ENCODE data around the gene TNNI2. TPM values are rescaled to one million over a fixed set of nuclear protein-coding genes. Genes with fewer than 3 reads are reported as not detected.
A peak's percentile ranks its signal among the peaks of the same experiment; 100 is the strongest.

TNNI2 gene
- polyA plus RNA-seq, 1 donor (not counting 4 experiments of a cell fraction or from before 2014, with no cell fraction given): 10.7 TPM

DNA sequence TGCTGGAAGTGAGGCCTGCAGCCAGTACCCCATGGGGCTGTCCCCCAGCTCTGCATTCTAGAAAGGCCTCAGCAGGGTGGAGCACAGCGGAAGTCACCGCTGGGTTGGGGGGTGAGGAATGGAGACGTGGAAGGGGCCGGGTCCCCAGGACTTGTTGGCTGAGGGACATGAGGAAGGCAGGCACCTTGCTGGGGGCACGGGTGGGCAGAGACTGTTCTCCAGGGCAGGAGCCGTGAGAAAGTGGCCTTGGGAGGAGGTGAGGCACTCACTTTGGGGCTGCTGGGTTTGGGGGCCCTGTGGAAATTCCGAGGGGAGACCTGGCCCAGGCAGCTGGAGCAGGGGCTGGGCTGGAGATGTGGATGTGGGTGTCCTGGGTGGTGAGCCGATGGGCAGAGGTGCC lies 5.0 kb downstream of the TNNI2 start:
- no peak for TF ChIP-seq EZH2 (IDR thresholded peaks at IDR 0.05; ENCODE audit: low read length)
- TF ChIP-seq, protein P1, sequence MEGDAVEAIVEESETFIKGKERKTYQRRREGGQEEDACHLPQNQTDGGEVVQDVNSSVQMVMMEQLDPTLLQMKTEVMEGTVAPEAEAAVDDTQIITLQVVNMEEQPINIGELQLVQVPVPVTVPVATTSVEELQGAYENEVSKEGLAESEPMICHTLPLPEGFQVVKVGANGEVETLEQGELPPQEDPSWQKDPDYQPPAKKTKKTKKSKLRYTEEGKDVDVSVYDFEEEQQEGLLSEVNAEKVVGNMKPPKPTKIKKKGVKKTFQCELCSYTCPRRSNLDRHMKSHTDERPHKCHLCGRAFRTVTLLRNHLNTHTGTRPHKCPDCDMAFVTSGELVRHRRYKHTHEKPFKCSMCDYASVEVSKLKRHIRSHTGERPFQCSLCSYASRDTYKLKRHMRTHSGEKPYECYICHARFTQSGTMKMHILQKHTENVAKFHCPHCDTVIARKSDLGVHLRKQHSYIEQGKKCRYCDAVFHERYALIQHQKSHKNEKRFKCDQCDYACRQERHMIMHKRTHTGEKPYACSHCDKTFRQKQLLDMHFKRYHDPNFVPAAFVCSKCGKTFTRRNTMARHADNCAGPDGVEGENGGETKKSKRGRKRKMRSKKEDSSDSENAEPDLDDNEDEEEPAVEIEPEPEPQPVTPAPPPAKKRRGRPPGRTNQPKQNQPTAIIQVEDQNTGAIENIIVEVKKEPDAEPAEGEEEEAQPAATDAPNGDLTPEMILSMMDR (optimal IDR thresholded peaks at IDR 0.05 in 1 of 3, IDR thresholded peaks at IDR 0.05 in 1 of 3, conservative IDR thresholded peaks at IDR 0.05 in 1 of 3; ENCODE audit: extremely low read depth in 1 of 3, insufficient read depth in 2 of 3, low read length in 3 of 3): no peak
- no peak overlapping the region for H3K4me3 ChIP-seq (ENCODE audit: control insufficient read depth in 2 of 3, extremely low read depth in 1 of 3, insufficient read depth in 2 of 3, low read depth in 1 of 3, low read length in 3 of 3)
- H4K20me1 ChIP-seq (ENCODE audit: control insufficient read depth, extremely low read depth, insufficient read depth, low read length): no peaks in the 10 kb centered on the region
- H3K9ac ChIP-seq (ENCODE audit: control insufficient read depth, extremely low read depth, insufficient read depth, low read length): peak overlapping the region; percentile 50
- peak overlapping the region; percentile 61 for H3K27ac ChIP-seq (ENCODE audit: control insufficient read depth, insufficient read depth, low read length)
- FAIRE-seq (no peak), DNase-seq (ENCODE audit: low read depth, low spot score) (no peak)
- no peaks in the 10 kb centered on the region for H3K79me2 ChIP-seq (ENCODE audit: control insufficient read depth, insufficient read depth, low read length)
- dilution Hi-C loops (cut with MboI; ENCODE audit: extremely low pct_ligation_motif_present, low sequenced_read_pairs): no loop called here
- H3K27me3 ChIP-seq (ENCODE audit: control insufficient read depth, extremely low read depth, insufficient read depth, low read length): no peaks in the 10 kb centered on the region
- no peaks in the 10 kb centered on the region for H3K9me3 ChIP-seq (ENCODE audit: control insufficient read depth, low read depth, low read length)
- H2AFZ ChIP-seq (ENCODE audit: control insufficient read depth, low read length): peak overlapping the region; percentile 24
- H3K36me3 ChIP-seq (ENCODE audit: control insufficient read depth in 2 of 2, extremely low read depth in 1 of 2, insufficient read depth in 2 of 2, low read length in 2 of 2): no peaks in the 10 kb centered on the region
- H3K4me1 ChIP-seq (ENCODE audit: control insufficient read depth, extremely low read depth, insufficient read depth, low read length): peaks cover 32% of the 10 kb centered on the region
- H3K4me2 ChIP-seq (ENCODE audit: control insufficient read depth, extremely low read depth, insufficient read depth, low read depth, low read length): peak overlapping the region; percentile 73
- no peaks in the 10 kb centered on the region for H3K9me1 ChIP-seq (ENCODE audit: control insufficient read depth, extremely low read depth, insufficient read depth, low read length)

DNA sequence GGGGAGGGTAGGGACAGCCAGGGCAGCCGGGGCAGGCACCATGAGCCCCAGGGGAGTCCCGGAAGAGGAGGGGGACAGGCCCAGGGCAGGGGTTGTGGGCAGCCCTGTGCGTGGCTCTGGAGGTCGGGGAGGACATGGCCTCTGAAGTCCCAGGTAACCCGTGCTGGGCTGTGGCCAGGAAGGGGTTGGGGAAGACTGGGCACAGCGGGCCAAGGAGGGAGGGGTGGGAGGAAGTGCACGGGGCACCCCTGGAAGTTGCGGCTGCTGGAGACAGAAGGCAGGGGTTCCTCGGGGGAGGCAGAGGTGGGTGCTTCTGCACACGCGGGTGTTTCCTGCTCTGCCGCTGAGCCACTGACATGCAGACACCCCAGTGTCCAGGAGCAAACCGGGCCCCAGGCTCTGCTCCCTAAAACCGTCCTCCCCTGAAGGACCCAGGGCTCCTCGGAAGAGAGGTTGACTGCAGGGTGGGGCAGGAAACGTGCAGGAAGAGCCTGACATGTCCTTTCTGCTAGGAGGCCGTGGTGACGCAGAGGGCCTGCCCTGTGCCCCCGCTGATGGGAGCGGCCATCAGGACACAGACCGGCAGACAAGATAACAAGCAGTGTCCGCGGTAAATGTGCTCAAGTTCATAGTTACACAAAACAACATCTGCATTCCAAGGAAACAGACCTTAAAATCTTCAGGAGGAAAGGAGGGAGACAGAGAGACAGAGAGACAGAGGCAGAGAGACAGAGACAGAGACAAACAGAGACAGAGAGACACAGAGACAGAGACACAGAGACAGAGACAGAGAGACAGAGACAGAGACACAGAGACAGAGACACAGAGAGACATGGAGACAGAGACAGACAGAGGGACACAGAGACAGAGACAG lies 5.7 kb downstream of the TNNI2 start:
- peak overlapping the region; percentile 61 for H3K27ac ChIP-seq (ENCODE audit: control insufficient read depth, insufficient read depth, low read length)
- DNase-seq (ENCODE audit: low read depth, low spot score) (no peak), FAIRE-seq (peak; percentile 5)
- peak overlapping the region in 1 of 3 experiments; percentile 13 for H3K4me3 ChIP-seq (ENCODE audit: control insufficient read depth in 2 of 3, extremely low read depth in 1 of 3, insufficient read depth in 2 of 3, low read depth in 1 of 3, low read length in 3 of 3)
- peak overlapping the region; percentile 73 for H3K4me2 ChIP-seq (ENCODE audit: control insufficient read depth, extremely low read depth, insufficient read depth, low read depth, low read length)
- dilution Hi-C loops (cut with MboI; ENCODE audit: extremely low pct_ligation_motif_present, low sequenced_read_pairs): no loop called here
- no peaks in the 10 kb centered on the region for H3K27me3 ChIP-seq (ENCODE audit: control insufficient read depth, extremely low read depth, insufficient read depth, low read length)
- H4K20me1 ChIP-seq (ENCODE audit: control insufficient read depth, extremely low read depth, insufficient read depth, low read length): no peaks in the 10 kb centered on the region
- H3K4me1 ChIP-seq (ENCODE audit: control insufficient read depth, extremely low read depth, insufficient read depth, low read length): peaks cover 32% of the 10 kb centered on the region
- no peak for TF ChIP-seq EZH2 (IDR thresholded peaks at IDR 0.05; ENCODE audit: low read length)
- TF ChIP-seq, protein P1 (optimal IDR thresholded peaks at IDR 0.05 in 1 of 3, IDR thresholded peaks at IDR 0.05 in 1 of 3, conservative IDR thresholded peaks at IDR 0.05 in 1 of 3; ENCODE audit: extremely low read depth in 1 of 3, insufficient read depth in 2 of 3, low read length in 3 of 3): no peak
- H3K9me1 ChIP-seq (ENCODE audit: control insufficient read depth, extremely low read depth, insufficient read depth, low read length): no peaks in the 10 kb centered on the region
- H3K79me2 ChIP-seq (ENCODE audit: control insufficient read depth, insufficient read depth, low read length): no peaks in the 10 kb centered on the region
- H3K36me3 ChIP-seq (ENCODE audit: control insufficient read depth in 2 of 2, extremely low read depth in 1 of 2, insufficient read depth in 2 of 2, low read length in 2 of 2): no peaks in the 10 kb centered on the region
- H2AFZ ChIP-seq (ENCODE audit: control insufficient read depth, low read length): peak overlapping the region; percentile 62
- peak overlapping the region; percentile 50 for H3K9ac ChIP-seq (ENCODE audit: control insufficient read depth, extremely low read depth, insufficient read depth, low read length)
- no peaks in the 10 kb centered on the region for H3K9me3 ChIP-seq (ENCODE audit: control insufficient read depth, low read depth, low read length)
